ENCODE measurements around the gene PROP1. TPM values are rescaled to one million over a fixed set of nuclear protein-coding genes. Genes with fewer than 3 reads are reported as not detected.
"Not testable (repeated sequence)": the region's sequence is repeated elsewhere in the genome, so short reads cannot be mapped to it uniquely, and the experiment has no call there.

PROP1 gene
- total and polyA plus RNA-seq, 2 donors (not counting 3 experiments of a cell fraction or from before 2014, with no cell fraction given), result not detected

DNA sequence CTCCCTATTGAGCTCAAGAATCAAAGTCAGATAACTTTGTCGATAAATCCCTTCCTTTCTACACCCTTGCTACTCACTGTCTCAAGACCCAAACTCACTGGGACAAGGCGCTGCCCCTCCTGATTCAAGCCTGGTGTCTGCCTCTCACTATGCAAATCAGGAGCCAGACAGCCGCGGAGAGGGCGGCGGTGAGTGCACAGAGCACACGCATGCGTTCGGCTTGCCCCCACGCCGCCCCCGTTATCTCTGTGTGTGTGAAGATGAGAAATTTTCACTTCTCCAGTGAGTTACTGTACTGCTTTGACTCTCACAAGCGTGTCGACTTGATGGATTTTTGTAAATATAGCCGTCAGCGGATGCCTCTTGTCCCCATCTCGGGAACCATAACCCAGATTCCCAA lies 47.0 kb downstream of the PROP1 start:
- H3K27me3 ChIP-seq (ENCODE audit: control insufficient read depth in 2 of 2, insufficient read depth in 2 of 2, low read length in 2 of 2); CTCF ChIA-PET; dilution Hi-C loops (cut with MboI; ENCODE audit: extremely low pct_ligation_motif_present, low sequenced_read_pairs); H3K4me1 ChIP-seq (ENCODE audit: control insufficient read depth, extremely low read depth, insufficient read depth, low read length); H2AFZ ChIP-seq (ENCODE audit: low read depth, low read length); H3K79me2 ChIP-seq (ENCODE audit: control insufficient read depth, insufficient read depth, low read length); H3K4me3 ChIP-seq (replicated peaks in 1 of 3; ENCODE audit: insufficient read depth in 1 of 3, low read depth in 1 of 3, low read length in 3 of 3); H3K9me3 ChIP-seq (replicated peaks; ENCODE audit: control insufficient read depth, insufficient read depth, low read length); POLR2A ChIA-PET; H3K36me3 ChIP-seq (ENCODE audit: control insufficient read depth in 2 of 2, extremely low read depth in 1 of 2, insufficient read depth in 2 of 2, low read length in 2 of 2); H3K4me2 ChIP-seq (ENCODE audit: insufficient read depth, low read length); intact Hi-C loops (cut with micrococcal nuclease); H3K9me1 ChIP-seq (replicated peaks; ENCODE audit: control insufficient read depth, extremely low read depth, insufficient read depth, low read length); DNase-seq (ENCODE audit: low read depth, low spot score); H3K9ac ChIP-seq (replicated peaks; ENCODE audit: extremely low read depth, insufficient read depth, low read length); H4K20me1 ChIP-seq (replicated peaks; ENCODE audit: control insufficient read depth, extremely low read depth, insufficient read depth, low read length); H3K27ac ChIP-seq (ENCODE audit: insufficient read depth, low read depth, low read length); BruUV-seq (replicated peaks): not testable (repeated sequence)
- peak; percentile 33 for FAIRE-seq

GRCh38 chr5:177947912-177948311 lies 48.1 kb downstream of the PROP1 start:
- BruUV-seq (replicated peaks); H3K9ac ChIP-seq (replicated peaks; ENCODE audit: extremely low read depth, insufficient read depth, low read length); H3K27ac ChIP-seq (ENCODE audit: insufficient read depth, low read depth, low read length); H3K4me2 ChIP-seq (ENCODE audit: insufficient read depth, low read length); H4K20me1 ChIP-seq (replicated peaks; ENCODE audit: control insufficient read depth, extremely low read depth, insufficient read depth, low read length); H2AFZ ChIP-seq (ENCODE audit: low read depth, low read length); DNase-seq (ENCODE audit: low read depth, low spot score); H3K9me1 ChIP-seq (replicated peaks; ENCODE audit: control insufficient read depth, extremely low read depth, insufficient read depth, low read length); H3K36me3 ChIP-seq (ENCODE audit: control insufficient read depth in 2 of 2, extremely low read depth in 1 of 2, insufficient read depth in 2 of 2, low read length in 2 of 2); H3K79me2 ChIP-seq (ENCODE audit: control insufficient read depth, insufficient read depth, low read length); H3K4me3 ChIP-seq (replicated peaks in 1 of 3; ENCODE audit: insufficient read depth in 1 of 3, low read depth in 1 of 3, low read length in 3 of 3); CTCF ChIA-PET; dilution Hi-C loops (cut with MboI; ENCODE audit: extremely low pct_ligation_motif_present, low sequenced_read_pairs); POLR2A ChIA-PET; H3K4me1 ChIP-seq (ENCODE audit: control insufficient read depth, extremely low read depth, insufficient read depth, low read length); H3K27me3 ChIP-seq (ENCODE audit: control insufficient read depth in 2 of 2, insufficient read depth in 2 of 2, low read length in 2 of 2); intact Hi-C loops (cut with micrococcal nuclease); FAIRE-seq; H3K9me3 ChIP-seq (replicated peaks; ENCODE audit: control insufficient read depth, insufficient read depth, low read length): not testable (repeated sequence)

- H3K9me1 ChIP-seq (replicated peaks; ENCODE audit: control insufficient read depth, extremely low read depth, insufficient read depth, low read length); dilution Hi-C loops (cut with MboI; ENCODE audit: extremely low pct_ligation_motif_present, low sequenced_read_pairs); H3K79me2 ChIP-seq (ENCODE audit: control insufficient read depth, insufficient read depth, low read length); BruUV-seq (replicated peaks); H3K4me2 ChIP-seq (ENCODE audit: insufficient read depth, low read length); H3K4me3 ChIP-seq (replicated peaks in 1 of 3; ENCODE audit: insufficient read depth in 1 of 3, low read depth in 1 of 3, low read length in 3 of 3); intact Hi-C loops (cut with micrococcal nuclease); POLR2A ChIA-PET; H3K9ac ChIP-seq (replicated peaks; ENCODE audit: extremely low read depth, insufficient read depth, low read length); H4K20me1 ChIP-seq (replicated peaks; ENCODE audit: control insufficient read depth, extremely low read depth, insufficient read depth, low read length); H3K36me3 ChIP-seq (ENCODE audit: control insufficient read depth in 2 of 2, extremely low read depth in 1 of 2, insufficient read depth in 2 of 2, low read length in 2 of 2); H3K9me3 ChIP-seq (replicated peaks; ENCODE audit: control insufficient read depth, insufficient read depth, low read length); H3K4me1 ChIP-seq (ENCODE audit: control insufficient read depth, extremely low read depth, insufficient read depth, low read length); FAIRE-seq; CTCF ChIA-PET; H3K27me3 ChIP-seq (ENCODE audit: control insufficient read depth in 2 of 2, insufficient read depth in 2 of 2, low read length in 2 of 2); H3K27ac ChIP-seq (ENCODE audit: insufficient read depth, low read depth, low read length); H2AFZ ChIP-seq (ENCODE audit: low read depth, low read length); DNase-seq (ENCODE audit: low read depth, low spot score): not testable (repeated sequence)
These were observed 50.3 kb downstream of the PROP1 start for GRCh38 chr5:177945601-177946283.

- dilution Hi-C loops (cut with MboI; ENCODE audit: extremely low pct_ligation_motif_present, low sequenced_read_pairs); H3K4me2 ChIP-seq (ENCODE audit: insufficient read depth, low read length); BruUV-seq (replicated peaks); CTCF ChIA-PET; H3K9me3 ChIP-seq (replicated peaks; ENCODE audit: control insufficient read depth, insufficient read depth, low read length); POLR2A ChIA-PET; H3K79me2 ChIP-seq (ENCODE audit: control insufficient read depth, insufficient read depth, low read length); H3K9ac ChIP-seq (replicated peaks; ENCODE audit: extremely low read depth, insufficient read depth, low read length); H3K27ac ChIP-seq (ENCODE audit: insufficient read depth, low read depth, low read length); intact Hi-C loops (cut with micrococcal nuclease); H3K27me3 ChIP-seq (ENCODE audit: control insufficient read depth in 2 of 2, insufficient read depth in 2 of 2, low read length in 2 of 2); H3K36me3 ChIP-seq (ENCODE audit: control insufficient read depth in 2 of 2, extremely low read depth in 1 of 2, insufficient read depth in 2 of 2, low read length in 2 of 2); H3K4me1 ChIP-seq (ENCODE audit: control insufficient read depth, extremely low read depth, insufficient read depth, low read length); H4K20me1 ChIP-seq (replicated peaks; ENCODE audit: control insufficient read depth, extremely low read depth, insufficient read depth, low read length); H2AFZ ChIP-seq (ENCODE audit: low read depth, low read length); H3K4me3 ChIP-seq (replicated peaks in 1 of 3; ENCODE audit: insufficient read depth in 1 of 3, low read depth in 1 of 3, low read length in 3 of 3); FAIRE-seq; DNase-seq (ENCODE audit: low read depth, low spot score); H3K9me1 ChIP-seq (replicated peaks; ENCODE audit: control insufficient read depth, extremely low read depth, insufficient read depth, low read length): not testable (repeated sequence)
These were observed 50.9 kb downstream of the PROP1 start for GRCh38 chr5:177945145-177945544.

Measured in endothelial cell of umbilical vein (primary cell).